ENCODE results near the gene SFXN3.

The SFXN3 gene, protein sequence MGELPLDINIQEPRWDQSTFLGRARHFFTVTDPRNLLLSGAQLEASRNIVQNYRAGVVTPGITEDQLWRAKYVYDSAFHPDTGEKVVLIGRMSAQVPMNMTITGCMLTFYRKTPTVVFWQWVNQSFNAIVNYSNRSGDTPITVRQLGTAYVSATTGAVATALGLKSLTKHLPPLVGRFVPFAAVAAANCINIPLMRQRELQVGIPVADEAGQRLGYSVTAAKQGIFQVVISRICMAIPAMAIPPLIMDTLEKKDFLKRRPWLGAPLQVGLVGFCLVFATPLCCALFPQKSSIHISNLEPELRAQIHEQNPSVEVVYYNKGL

GRCh38 chr10:101031128-101031795 lies at the start of gene SFXN3, which contains the start of gene PDZD7:
Gene SFXN3, plus strand, starts transcription at chr10:101031234. Its CDS starts 3,461 bp downstream, at chr10:101034695.
Gene PDZD7, minus strand, starts transcription at chr10:101031129. Its CDS starts 910 bp downstream, at chr10:101030219.
- Histone ChIP-seq H3K4me1 (peaks cover 31% of the 10 kb centered on the region), H3K36me3 (ENCODE audit: control insufficient read depth, insufficient read depth, low read length) (no peaks in the 10 kb centered on the region), H3K79me2 (no peaks in the 10 kb centered on the region), H3K27ac (peak within 1 kb of the TSS; percentile 89), H3K4me3 (ENCODE audit: low read depth, low read length) (peak within 1 kb of the TSS; percentile 89), H2AFZ (peak within 1 kb of the TSS; percentile 87), H3K27me3 (ENCODE audit: control insufficient read depth, insufficient read depth, low read length) (no peaks in the 10 kb centered on the region), H3K9ac (no peak within 1 kb of the TSS), H3K9me3 (ENCODE audit: control insufficient read depth, low read length) (no peaks in the 10 kb centered on the region), H3K4me2 (ENCODE audit: low read length) (peak within 1 kb of the TSS; percentile 100)
- no peak for TF ChIP-seq CTCF (IDR thresholded peaks at IDR 0.05)

DNA sequence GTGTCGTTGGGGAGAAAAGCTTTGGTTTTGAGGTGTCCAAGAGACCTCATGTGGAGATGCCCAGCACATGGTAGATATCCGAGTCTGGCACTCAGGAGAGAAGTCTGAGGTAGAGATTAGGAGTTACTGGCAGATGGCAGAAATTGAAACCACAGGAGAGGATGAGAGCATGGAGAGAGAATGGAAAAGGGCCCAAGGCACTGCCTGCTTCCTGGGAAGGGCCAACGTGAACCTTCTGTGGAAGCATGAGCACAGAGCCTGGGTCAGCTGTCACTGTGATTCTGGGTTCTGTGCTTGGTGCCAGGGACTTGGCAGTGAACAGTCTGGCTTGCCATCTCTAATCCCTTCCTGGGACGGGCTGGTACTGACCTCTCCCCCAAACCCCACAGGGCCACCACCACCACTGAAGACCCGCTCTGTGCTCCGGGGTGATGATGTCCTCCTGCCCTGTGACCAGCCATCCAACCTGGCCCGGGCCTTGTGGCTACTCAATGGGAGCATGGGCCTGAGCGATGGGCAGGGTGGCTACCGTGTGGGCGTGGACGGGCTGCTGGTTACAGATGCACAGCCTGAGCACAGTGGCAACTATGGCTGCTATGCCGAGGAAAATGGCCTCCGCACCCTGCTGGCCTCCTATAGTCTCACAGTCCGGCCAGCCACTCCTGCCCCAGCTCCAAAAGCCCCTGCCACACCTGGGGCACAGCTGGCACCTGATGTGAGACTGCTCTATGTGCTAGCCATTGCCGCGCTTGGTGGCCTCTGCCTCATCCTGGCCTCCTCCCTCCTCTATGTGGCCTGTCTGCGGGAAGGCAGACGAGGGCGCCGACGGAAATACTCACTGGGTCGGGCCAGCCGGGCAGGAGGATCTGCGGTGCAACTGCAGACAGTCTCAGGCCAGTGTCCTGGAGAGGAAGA lies 47.9 kb upstream of the SFXN3 start:
- no peak overlapping the region for H3K27ac ChIP-seq
- H3K9ac ChIP-seq = no peak overlapping the region
- H3K27me3 ChIP-seq (ENCODE audit: control insufficient read depth, insufficient read depth, low read length) = no peaks in the 10 kb centered on the region
- H3K9me3 ChIP-seq (ENCODE audit: control insufficient read depth, low read length) = no peaks in the 10 kb centered on the region
- no peak overlapping the region for H3K4me3 ChIP-seq (ENCODE audit: low read depth, low read length)
- no peak for TF ChIP-seq CTCF (IDR thresholded peaks at IDR 0.05)
- H3K79me2 ChIP-seq = peaks cover 5% of the 10 kb centered on the region
- H3K36me3 ChIP-seq (ENCODE audit: control insufficient read depth, insufficient read depth, low read length) = no peaks in the 10 kb centered on the region
- no peak overlapping the region for H2AFZ ChIP-seq
- H3K4me1 ChIP-seq = peaks cover 4% of the 10 kb centered on the region
- H3K4me2 ChIP-seq (ENCODE audit: low read length) = no peak overlapping the region

GRCh38 chr10:100983868-100984671 lies 47.0 kb upstream of the SFXN3 start:
- no peak for TF ChIP-seq CTCF (IDR thresholded peaks at IDR 0.05)
- H3K9me3 ChIP-seq (ENCODE audit: control insufficient read depth, low read length) = no peaks in the 10 kb centered on the region
- H3K79me2 ChIP-seq = peaks cover 12% of the 10 kb centered on the region
- H3K9ac ChIP-seq = no peak overlapping the region
- no peak overlapping the region for H3K27ac ChIP-seq
- peaks cover 6% of the 10 kb centered on the region for H3K4me1 ChIP-seq
- no peak overlapping the region for H2AFZ ChIP-seq
- H3K4me2 ChIP-seq (ENCODE audit: low read length) = no peak overlapping the region
- H3K36me3 ChIP-seq (ENCODE audit: control insufficient read depth, insufficient read depth, low read length) = no peaks in the 10 kb centered on the region
- H3K27me3 ChIP-seq (ENCODE audit: control insufficient read depth, insufficient read depth, low read length) = no peaks in the 10 kb centered on the region
- H3K4me3 ChIP-seq (ENCODE audit: low read depth, low read length) = no peak overlapping the region

DNA sequence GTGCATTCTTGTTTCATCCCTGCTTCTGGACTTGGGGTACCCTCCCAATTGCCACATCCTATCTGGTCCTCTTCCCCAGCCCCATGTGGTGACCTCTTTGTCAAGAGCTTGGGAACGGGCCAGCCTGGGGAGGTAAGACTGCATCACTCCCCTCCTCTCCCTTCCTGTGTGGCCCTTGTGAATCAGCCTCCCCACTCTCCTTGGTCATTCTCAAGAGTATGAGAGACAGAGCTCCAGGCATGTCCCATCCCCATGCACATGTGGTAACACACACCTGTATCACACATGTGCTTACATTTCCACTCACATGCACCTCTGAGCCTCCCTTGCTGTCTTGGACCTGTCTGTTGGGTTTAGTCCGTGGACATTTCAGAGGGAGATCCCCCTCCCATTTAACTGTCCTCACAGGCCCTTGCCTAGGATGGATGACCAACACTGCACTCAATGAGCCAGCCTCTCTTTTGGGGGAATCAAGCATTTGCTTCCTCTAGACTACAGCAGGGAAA lies 46.3 kb upstream of the SFXN3 start:
- Histone ChIP-seq H3K4me3 (ENCODE audit: low read depth, low read length) (no peak overlapping the region), H3K9me3 (ENCODE audit: control insufficient read depth, low read length) (no peaks in the 10 kb centered on the region), H3K79me2 (peaks cover 17% of the 10 kb centered on the region), H3K36me3 (ENCODE audit: control insufficient read depth, insufficient read depth, low read length) (no peaks in the 10 kb centered on the region), H3K9ac (no peak overlapping the region), H3K4me1 (peaks cover 6% of the 10 kb centered on the region), H3K27ac (no peak overlapping the region), H3K27me3 (ENCODE audit: control insufficient read depth, insufficient read depth, low read length) (no peaks in the 10 kb centered on the region), H2AFZ (no peak overlapping the region), H3K4me2 (ENCODE audit: low read length) (no peak overlapping the region)
- TF ChIP-seq CTCF (IDR thresholded peaks at IDR 0.05) = no peak
